Measurements from ENCODE around the gene ARHGEF7.

Gene ARHGEF7

GRCh38 chr13:111219280-111219679 is 104.2 kb downstream of the ARHGEF7 start:
- Histone ChIP-seq H3K4me3 (no peak overlapping the region), H3K4me1 (peaks cover 34 to 52% (median 40%) of the 10 kb centered on the region in 10 experiments), H3K9ac (no peak overlapping the region), H4K20me1 (peaks cover 61 to 91% (median 87%) of the 10 kb centered on the region in 11 experiments), H3K27ac (no peak overlapping the region), H3K4me2 (peak overlapping the region in 8 of 11 experiments; percentile 1 to 38 (median 18); a peak in 5 of 22 replicates), H3K27me3 (no peaks in the 10 kb centered on the region), H3K36me3 (peaks cover 26 to 51% (median 33%) of the 10 kb centered on the region in 11 experiments), H3K9me3 (replicated peaks in 1 of 11) (no peaks in the 10 kb centered on the region)
- no peak for TF ChIP-seq Cebpa-rat (IDR thresholded peaks at IDR 0.05)

- peaks cover 31 to 48% (median 38%) of the 10 kb centered on the region in 10 experiments for H3K4me1 ChIP-seq
- no peak for TF ChIP-seq Cebpa-rat (IDR thresholded peaks at IDR 0.05)
- H3K36me3 ChIP-seq: peaks cover 29 to 56% (median 39%) of the 10 kb centered on the region in 11 experiments
- H3K4me3 ChIP-seq: no peak overlapping the region
- H3K4me2 ChIP-seq: 0 out of 22 replicates have a peak overlapping the region, but pooled peaks of 1 of the 11 experiments have one; percentile 13
- H3K27ac ChIP-seq: no peak overlapping the region
- H3K9ac ChIP-seq: no peak overlapping the region
- no peaks in the 10 kb centered on the region for H3K9me3 ChIP-seq (replicated peaks in 1 of 11)
- H4K20me1 ChIP-seq: peaks cover 62 to 91% (median 87%) of the 10 kb centered on the region in 11 experiments
- no peaks in the 10 kb centered on the region for H3K27me3 ChIP-seq
Measured at GRCh38 chr13:111219950-111220349, 104.8 kb downstream of the ARHGEF7 start.

DNA sequence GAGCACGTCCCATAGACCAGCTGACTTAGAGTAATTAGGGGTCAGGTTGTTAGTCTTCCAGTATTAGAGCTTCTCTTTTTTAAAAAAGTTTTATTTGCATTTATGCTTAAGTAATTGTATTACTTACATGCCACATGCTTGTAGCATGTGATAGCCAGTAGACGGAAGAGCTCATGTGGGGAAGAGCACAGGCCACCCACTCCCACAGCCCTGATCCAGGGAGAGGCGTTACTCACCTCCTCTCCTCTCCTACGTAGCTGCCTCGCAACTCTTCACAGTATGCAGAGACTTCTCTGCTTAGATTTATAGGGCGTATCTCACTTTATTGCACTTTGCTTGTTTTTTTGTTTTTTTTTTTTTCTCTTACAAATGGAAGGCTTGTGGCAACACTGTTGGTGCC is 110.1 kb downstream of the ARHGEF7 start:
- Histone ChIP-seq H3K36me3 (peaks cover 22 to 64% (median 40%) of the 10 kb centered on the region in 11 experiments), H3K4me1 (peaks cover 45 to 62% (median 56%) of the 10 kb centered on the region in 10 experiments), H3K9ac (no peak overlapping the region), H3K9me3 (replicated peaks in 1 of 11) (no peaks in the 10 kb centered on the region), H3K4me3 (no peak overlapping the region), H3K27ac (no peak overlapping the region), H3K4me2 (peak overlapping the region in 10 of 11 experiments; percentile 16 to 79 (median 68); a peak in 19 of 22 replicates), H3K27me3 (no peaks in the 10 kb centered on the region), H4K20me1 (peaks cover 45 to 91% (median 85%) of the 10 kb centered on the region in 11 experiments; a peak in 21 of 22 replicates)
- no peak for TF ChIP-seq Cebpa-rat (IDR thresholded peaks at IDR 0.05)

- Histone ChIP-seq H3K4me1 (peaks cover 45 to 63% (median 57%) of the 10 kb centered on the region in 10 experiments), H3K4me2 (peak overlapping the region; percentile 2 to 79 (median 67); a peak in 20 of 22 replicates), H3K27ac (no peak overlapping the region), H4K20me1 (peaks cover 45 to 91% (median 89%) of the 10 kb centered on the region in 11 experiments; a peak in 21 of 22 replicates), H3K9ac (no peak overlapping the region), H3K27me3 (no peaks in the 10 kb centered on the region), H3K36me3 (peaks cover 24 to 66% (median 40%) of the 10 kb centered on the region in 11 experiments; a peak in 20 of 22 replicates), H3K4me3 (no peak overlapping the region), H3K9me3 (replicated peaks in 1 of 11) (no peaks in the 10 kb centered on the region)
- no peak for TF ChIP-seq Cebpa-rat (IDR thresholded peaks at IDR 0.05)
Measured at GRCh38 chr13:111225810-111226546, 110.9 kb downstream of the ARHGEF7 start.

GRCh38 chr13:111227405-111227804 is 112.3 kb downstream of the ARHGEF7 start:
- Histone ChIP-seq H3K27me3 (no peaks in the 10 kb centered on the region), H4K20me1 (peaks cover 45 to 98% (median 94%) of the 10 kb centered on the region in 11 experiments; a peak in 21 of 22 replicates), H3K9me3 (replicated peaks in 1 of 11) (0 out of 22 replicates have a peak, but pooled peaks cover 0 to 3% (median 0%) of the 10 kb centered on the region in 11 experiments), H3K4me1 (peaks cover 45 to 63% (median 57%) of the 10 kb centered on the region in 10 experiments), H3K4me2 (peak overlapping the region in 9 of 11 experiments; percentile 2 to 87 (median 76); a peak in 15 of 22 replicates), H3K36me3 (peaks cover 32 to 73% (median 52%) of the 10 kb centered on the region in 11 experiments), H3K27ac (no peak overlapping the region), H3K9ac (no peak overlapping the region), H3K4me3 (no peak overlapping the region)
- TF ChIP-seq Cebpa-rat (IDR thresholded peaks at IDR 0.05): no peak

DNA sequence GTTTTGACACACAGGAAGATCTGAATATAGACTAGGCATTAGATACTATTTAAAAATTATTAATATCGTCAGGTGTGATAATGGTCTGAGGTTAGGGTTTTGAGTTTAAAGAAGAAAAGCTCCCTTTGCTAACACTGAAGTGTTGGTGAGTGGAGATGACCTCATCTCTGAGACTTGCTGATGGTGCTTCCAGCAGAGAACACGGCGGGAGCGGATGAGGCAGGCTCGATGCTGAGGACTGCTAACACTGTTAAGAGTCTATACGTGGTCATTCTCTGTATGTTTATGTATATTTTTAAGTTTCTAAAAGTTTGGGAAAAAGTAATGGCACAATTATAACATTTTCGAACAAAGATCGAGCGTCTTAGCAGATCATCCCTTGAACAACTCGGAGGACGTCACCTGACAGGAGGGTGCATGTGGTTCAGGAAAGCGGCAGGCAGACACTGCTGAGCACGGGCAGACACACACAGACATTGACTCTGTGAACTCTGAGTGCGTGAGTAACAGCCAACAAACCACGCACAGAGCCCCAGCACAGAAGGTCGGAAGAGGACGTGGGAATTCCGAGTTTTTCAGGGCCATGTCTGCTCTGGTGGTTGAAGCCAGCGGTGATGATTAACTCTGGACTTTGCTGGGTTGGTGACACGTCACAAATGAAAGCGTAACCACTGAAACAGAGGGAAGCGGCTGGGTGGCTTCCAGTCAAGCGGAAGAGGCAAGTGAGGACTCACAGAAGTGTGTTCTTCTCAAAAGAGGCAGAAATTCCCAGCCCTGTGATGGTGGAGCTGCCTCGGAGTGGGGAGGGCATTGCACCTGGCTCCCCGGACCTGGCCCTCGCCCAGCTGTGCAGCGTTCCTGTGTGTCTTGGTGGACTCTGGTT is 113.4 kb downstream of the ARHGEF7 start:
- Histone ChIP-seq H3K4me3 (peak overlapping the region in 5 of 10 experiments; percentile 10 to 35 (median 13); a peak in 3 of 20 replicates), H3K27me3 (no peaks in the 10 kb centered on the region), H3K36me3 (peaks cover 43 to 80% (median 61%) of the 10 kb centered on the region in 11 experiments), H3K4me1 (peaks cover 45 to 63% (median 56%) of the 10 kb centered on the region in 10 experiments), H3K27ac (peak overlapping the region in 5 of 11 experiments; percentile 10 to 52 (median 41); a peak in 8 of 22 replicates), H4K20me1 (peaks cover 45 to 97% (median 92%) of the 10 kb centered on the region in 11 experiments; a peak in 21 of 22 replicates), H3K9ac (peak overlapping the region in 8 of 11 experiments; percentile 6 to 40 (median 29); a peak in 8 of 22 replicates), H3K4me2 (peak overlapping the region; percentile 67 to 89 (median 79)), H3K9me3 (replicated peaks in 1 of 11) (0 out of 22 replicates have a peak, but pooled peaks cover 0 to 3% (median 0%) of the 10 kb centered on the region in 11 experiments)
- no peak for TF ChIP-seq Cebpa-rat (IDR thresholded peaks at IDR 0.05)

DNA sequence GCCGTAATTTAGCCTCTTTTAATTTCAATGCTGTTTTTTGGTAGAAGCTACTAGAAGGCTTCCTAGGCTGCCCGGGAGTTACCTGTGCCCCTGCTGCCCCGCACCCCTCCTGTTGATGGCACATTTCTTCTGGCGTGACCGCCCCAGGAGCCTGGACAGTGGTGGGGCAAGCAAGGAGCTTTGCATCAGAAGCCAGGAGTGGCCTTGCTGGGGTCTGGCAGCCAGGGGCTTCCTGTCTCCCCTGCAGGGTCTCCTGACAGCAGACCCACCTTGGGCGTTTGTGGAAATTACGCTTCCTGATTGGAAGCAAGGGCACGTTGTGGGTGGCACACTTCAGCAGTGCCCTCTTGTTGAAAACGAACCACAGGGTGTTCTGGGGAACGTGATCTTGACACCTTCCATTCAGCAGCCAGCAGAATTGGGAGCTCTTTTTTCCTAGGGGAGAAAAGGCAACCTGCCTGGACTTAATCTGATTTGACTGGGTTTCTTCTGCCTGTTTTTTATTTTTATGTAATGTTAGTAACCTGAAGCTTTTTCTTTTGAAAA is 115.3 kb downstream of the ARHGEF7 start:
- peaks cover 57 to 86% (median 72%) of the 10 kb centered on the region in 11 experiments for H3K36me3 ChIP-seq

DNA sequence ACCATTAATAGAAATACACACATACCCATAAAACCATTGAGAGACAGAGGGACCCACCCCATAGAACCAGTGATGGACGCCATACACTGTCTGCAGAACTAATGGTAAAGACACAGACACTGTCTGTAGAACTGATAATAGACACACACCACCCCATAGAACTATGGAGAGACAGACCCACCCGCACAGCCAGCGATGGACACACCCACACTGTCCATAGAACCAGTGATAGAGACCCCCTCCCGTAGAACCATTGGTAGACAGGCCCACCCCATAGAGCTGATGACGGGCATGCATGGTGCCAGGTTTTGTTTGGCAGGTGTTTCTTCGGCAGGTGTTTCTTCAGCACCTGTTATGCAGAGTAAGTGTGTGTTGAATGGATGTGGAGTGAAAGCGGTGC is 117.1 kb downstream of the ARHGEF7 start:
- H3K27me3 ChIP-seq: no peaks in the 10 kb centered on the region
- TF ChIP-seq Cebpa-rat (IDR thresholded peaks at IDR 0.05): no peak
- peaks cover 18 to 85% (median 63%) of the 10 kb centered on the region in 11 experiments; a peak in 20 of 22 replicates for H4K20me1 ChIP-seq
- H3K4me3 ChIP-seq: no peak overlapping the region
- H3K9ac ChIP-seq: no peak overlapping the region
- peaks cover 25 to 34% (median 30%) of the 10 kb centered on the region in 10 experiments for H3K4me1 ChIP-seq
- H3K9me3 ChIP-seq (replicated peaks in 1 of 11): peaks cover 0 to 11% (median 0%) of the 10 kb centered on the region in 11 experiments; a peak in 1 of 22 replicates
- H3K36me3 ChIP-seq: peaks cover 72 to 98% (median 83%) of the 10 kb centered on the region in 11 experiments
- H3K27ac ChIP-seq: no peak overlapping the region
- H3K4me2 ChIP-seq: no peak overlapping the region

More for the DNA sequence above, 115.3 kb downstream of the ARHGEF7 start:
- Histone ChIP-seq H3K4me2 (no peak overlapping the region; a peak in 1 of 22 replicates), H3K27me3 (no peaks in the 10 kb centered on the region), H3K27ac (no peak overlapping the region), H4K20me1 (peaks cover 32 to 92% (median 78%) of the 10 kb centered on the region in 11 experiments; a peak in 21 of 22 replicates), H3K4me1 (peaks cover 39 to 52% (median 46%) of the 10 kb centered on the region in 10 experiments), H3K9ac (no peak overlapping the region), H3K9me3 (replicated peaks in 1 of 11) (peaks cover 0 to 11% (median 0%) of the 10 kb centered on the region in 11 experiments; a peak in 1 of 22 replicates), H3K4me3 (no peak overlapping the region)
- TF ChIP-seq Cebpa-rat (IDR thresholded peaks at IDR 0.05): no peak

Data from BLaER1 treated with 17β-estradiol and CSF1 and Interleukin-3, amounts not matched to agents 10 nM and 100 nM (cell line).